Astrocyte (in vitro differentiated cells and primary cell): ENCODE data around the gene DAZAP1. TPM values are rescaled to one million over a fixed set of nuclear protein-coding genes. Genes with fewer than 3 reads are reported as not detected.
A peak's percentile ranks its signal among the peaks of the same experiment; 100 is the strongest.

Experiments used
- DNase-seq: peaks from one replicate; pipeline ENCODE4 v3.0.0-alpha.2; 2010; ENCODE audit warnings: low read depth
- FAIRE-seq: peaks from 2 replicates; lab custom pipeline; 2011; peaks lifted over from hg19 to GRCh38; lab: Jason Lieb, UNC
- H2AFZ ChIP-seq: 2 replicates; pipeline ENCODE4 v1.6.0; 2012; ENCODE audit warnings: low read depth, low read length, inconsistent platforms
- H3K27ac ChIP-seq: 2 replicates; pipeline ENCODE4 v1.5.1; 2011; ENCODE audit warnings: low read depth, low read length, inconsistent platforms
- H3K27me3 ChIP-seq: 2 replicates; pipeline ENCODE4 v1.6.0; 2011; ENCODE audit warnings: low read length, inconsistent platforms; ENCODE audit not compliant: insufficient read depth
- H3K36me3 ChIP-seq: 2 replicates; pipeline ENCODE4 v1.5.1; 2011; ENCODE audit warnings: low read length, inconsistent platforms; ENCODE audit not compliant: insufficient read depth
- H3K4me1 ChIP-seq: 2 replicates; pipeline ENCODE4 v1.5.1; 2011; ENCODE audit warnings: low read length, inconsistent platforms; ENCODE audit not compliant: insufficient read depth
- H3K4me2 ChIP-seq: 2 replicates; pipeline ENCODE4 v1.6.0; 2012; ENCODE audit warnings: low read length, inconsistent platforms
- H3K4me3 ChIP-seq: 2 replicates; pipeline ENCODE4 v1.5.1; 2011; ENCODE audit warnings: low read depth, mild to moderate bottlenecking, low read length, inconsistent platforms; ENCODE audit not compliant: insufficient read depth
- H3K79me2 ChIP-seq: 2 replicates; pipeline ENCODE4 v1.6.0; 2012; ENCODE audit warnings: mild to moderate bottlenecking, low read length, inconsistent platforms; ENCODE audit not compliant: insufficient read depth
- H3K9ac ChIP-seq: 2 replicates; pipeline ENCODE4 v1.6.0; 2012; ENCODE audit warnings: mild to moderate bottlenecking, low read length, inconsistent platforms
- H3K9me3 ChIP-seq: 2 replicates; pipeline ENCODE4 v1.5.1; 2012; ENCODE audit warnings: low read depth, mild to moderate bottlenecking, low read length, inconsistent platforms; ENCODE audit not compliant: insufficient read depth
- H4K20me1 ChIP-seq: 2 replicates; pipeline ENCODE4 v1.6.0; 2012; ENCODE audit warnings: low read length, inconsistent platforms; ENCODE audit not compliant: insufficient read depth
- H3K27ac Mint-ChIP-seq: one replicate; pipeline ENCODE4 v1.8.0; 2021; ENCODE audit warnings: mild to moderate bottlenecking, mixed read lengths; ENCODE audit not compliant: unreplicated experiment
- H3K27me3 Mint-ChIP-seq: one replicate; pipeline ENCODE4 v1.8.0; 2021; ENCODE audit warnings: low read depth, mixed read lengths; ENCODE audit not compliant: unreplicated experiment
- H3K36me3 Mint-ChIP-seq: one replicate; pipeline ENCODE4 v1.8.0; 2021; ENCODE audit warnings: low read depth, mixed read lengths; ENCODE audit not compliant: unreplicated experiment
- H3K4me1 Mint-ChIP-seq: one replicate; pipeline ENCODE4 v1.8.0; 2021; ENCODE audit warnings: low read depth, mixed read lengths; ENCODE audit not compliant: unreplicated experiment
- H3K4me3 Mint-ChIP-seq: one replicate; pipeline ENCODE4 v1.8.0; 2021; ENCODE audit warnings: mild to moderate bottlenecking, moderate library complexity, mixed read lengths; ENCODE audit not compliant: unreplicated experiment
- H3K9me3 Mint-ChIP-seq: one replicate; pipeline ENCODE4 v1.8.0; 2021; ENCODE audit warnings: mild to moderate bottlenecking, mixed read lengths; ENCODE audit not compliant: unreplicated experiment
- CTCF ChIP-seq: IDR thresholded peaks from 2 replicates; pipeline ENCODE4 v1.5.1; 2011; ENCODE audit warnings: low read depth, mild to moderate bottlenecking, inconsistent platforms, low read length, moderate library complexity; ENCODE audit not compliant: insufficient read depth
- EZH2 ChIP-seq: IDR thresholded peaks from 2 replicates; pipeline ENCODE4 v1.6.1; 2012; ENCODE audit warnings: mild to moderate bottlenecking, low read length, inconsistent platforms; ENCODE audit not compliant: insufficient read depth
- total RNA-seq: library from RNA; stranded (reverse); gene quantifications from 2 replicates; pipeline ENCODE4 v1.2.1, GENCODE V29; 2021

Gene DAZAP1
- total RNA-seq, 1 donor from 2014 or later: 108 TPM

- H3K4me2 ChIP-seq: no peak overlapping the region
- no peak overlapping the region for H3K27ac ChIP-seq
- Mint-ChIP-seq H3K4me1 (no peaks in the 10 kb centered on the region), H3K27ac (no peak overlapping the region), H3K9me3 (no peaks in the 10 kb centered on the region), H3K36me3 (no peaks in the 10 kb centered on the region), H3K4me3 (no peak overlapping the region), H3K27me3 (peaks cover 4% of the 10 kb centered on the region)
- TF ChIP-seq CTCF (no peak), EZH2 (peak; percentile 74)
- H3K27me3 ChIP-seq: peaks cover 5% of the 10 kb centered on the region
- H3K36me3 ChIP-seq: no peaks in the 10 kb centered on the region
- peaks cover 24% of the 10 kb centered on the region for H4K20me1 ChIP-seq
- H3K9me3 ChIP-seq: no peaks in the 10 kb centered on the region
- H3K4me1 ChIP-seq: peaks cover 5% of the 10 kb centered on the region
- FAIRE-seq (no peak), DNase-seq (no peak)
- no peak overlapping the region for H3K9ac ChIP-seq
- H3K4me3 ChIP-seq: no peak overlapping the region
- no peak overlapping the region for H2AFZ ChIP-seq
- no peaks in the 10 kb centered on the region for H3K79me2 ChIP-seq
Measured at GRCh38 chr19:1467490-1468273, 60.3 kb downstream of the DAZAP1 start.

- Mint-ChIP-seq H3K4me3 (no peak overlapping the region), H3K36me3 (no peaks in the 10 kb centered on the region), H3K9me3 (peaks cover 3% of the 10 kb centered on the region), H3K27me3 (peaks cover 4% of the 10 kb centered on the region), H3K4me1 (no peaks in the 10 kb centered on the region), H3K27ac (no peak overlapping the region)
- no peak for FAIRE-seq
- Histone ChIP-seq H3K4me3 (no peak overlapping the region), H3K9me3 (no peaks in the 10 kb centered on the region), H2AFZ (no peak overlapping the region), H4K20me1 (peaks cover 31% of the 10 kb centered on the region), H3K79me2 (no peaks in the 10 kb centered on the region), H3K4me1 (peaks cover 5% of the 10 kb centered on the region), H3K4me2 (peak overlapping the region; percentile 1), H3K36me3 (no peaks in the 10 kb centered on the region), H3K27ac (no peak overlapping the region), H3K9ac (no peak overlapping the region), H3K27me3 (peaks cover 5% of the 10 kb centered on the region)
- peak; percentile 50 for TF ChIP-seq EZH2
- no peak for TF ChIP-seq CTCF
- DNase-seq: no peak
Measured at GRCh38 chr19:1468274-1468820, 61.0 kb downstream of the DAZAP1 start.

- H2AFZ ChIP-seq: no peak overlapping the region
- Mint-ChIP-seq H3K27me3 (peaks cover 4% of the 10 kb centered on the region), H3K36me3 (no peaks in the 10 kb centered on the region), H3K9me3 (peaks cover 3% of the 10 kb centered on the region), H3K4me3 (no peak overlapping the region), H3K27ac (peak overlapping the region; percentile 41), H3K4me1 (no peaks in the 10 kb centered on the region)
- DNase-seq (no peak), FAIRE-seq (no peak)
- H3K9ac ChIP-seq: no peak overlapping the region
- no peaks in the 10 kb centered on the region for H3K79me2 ChIP-seq
- peaks cover 5% of the 10 kb centered on the region for H3K27me3 ChIP-seq
- H3K4me3 ChIP-seq: no peak overlapping the region
- no peaks in the 10 kb centered on the region for H3K36me3 ChIP-seq
- no peak overlapping the region for H3K27ac ChIP-seq
- H3K9me3 ChIP-seq: no peaks in the 10 kb centered on the region
- H3K4me2 ChIP-seq: peak overlapping the region; percentile 1
- peaks cover 35% of the 10 kb centered on the region for H4K20me1 ChIP-seq
- peaks cover 5% of the 10 kb centered on the region for H3K4me1 ChIP-seq
- TF ChIP-seq CTCF (no peak), EZH2 (no peak)
Measured at GRCh38 chr19:1468821-1469254, 61.5 kb downstream of the DAZAP1 start.
